NCI-H146 treated with DMSO at 0.1 percent for 48 hours (cell line): Measurements from ENCODE around the gene ADAMTS17.

Experiments
- DNase-seq: peaks from one replicate; lab custom pipeline; 2025; ENCODE audit not compliant: unreplicated experiment; lab: John Stamatoyannopoulos, UW

Gene ADAMTS17

GRCh38 chr15:100114571-100114970 is 227.2 kb downstream of the ADAMTS17 start:
- DNase-seq = no peak

DNA sequence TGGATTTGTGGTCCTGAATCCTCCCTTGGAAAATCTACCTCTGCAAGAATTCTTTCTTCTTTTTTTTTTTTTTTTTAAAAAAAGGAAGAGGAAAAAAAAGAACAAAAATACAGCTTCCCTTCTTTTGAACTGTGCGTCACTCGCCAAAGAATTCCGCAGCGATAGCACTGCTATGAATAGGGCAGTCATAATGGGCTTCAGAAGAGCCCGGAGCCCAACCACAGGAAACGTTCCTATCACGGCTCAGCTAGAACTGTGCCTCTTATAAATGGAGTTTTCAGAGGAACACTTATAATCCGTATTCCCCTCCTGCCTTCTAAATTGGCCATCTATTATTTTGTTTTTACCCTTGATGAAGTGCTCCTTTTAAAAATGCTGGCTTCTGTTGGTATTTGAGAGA is 227.7 kb downstream of the ADAMTS17 start:
- DNase-seq = no peak

DNA sequence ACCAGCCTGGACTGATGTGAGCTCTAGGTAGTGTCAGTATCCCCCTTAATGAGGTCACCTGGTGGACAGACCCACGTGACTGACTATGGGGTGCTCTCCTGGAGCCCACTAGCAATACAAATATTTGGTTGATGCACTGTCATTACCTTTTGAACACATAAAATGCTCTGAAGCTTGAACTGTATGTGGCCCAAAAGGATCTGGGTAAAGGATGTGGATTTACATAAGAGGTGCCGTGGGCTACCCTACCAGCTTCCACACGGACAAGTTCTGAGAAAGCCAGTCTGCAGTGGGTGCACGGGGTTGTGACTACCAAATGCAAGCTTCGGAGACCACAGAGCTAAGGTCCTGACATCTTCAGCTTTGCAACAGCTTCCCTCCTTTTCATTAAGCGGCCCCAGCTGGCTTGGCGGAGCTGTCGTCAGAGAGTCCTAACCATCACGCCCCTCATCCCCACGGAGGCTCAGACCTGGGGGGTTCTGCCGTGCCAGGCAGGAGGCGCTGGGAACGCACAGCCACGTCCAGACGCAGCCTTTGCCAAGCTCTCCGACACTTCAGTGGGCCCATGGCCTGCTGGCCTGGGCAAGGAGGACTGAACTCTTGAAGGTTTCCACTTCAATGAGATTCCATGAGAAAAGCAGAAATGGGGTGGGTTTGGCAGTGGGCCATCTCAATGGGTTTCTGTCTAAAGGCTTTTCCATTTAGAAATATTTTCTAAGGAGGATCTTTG is 228.3 kb downstream of the ADAMTS17 start:
- DNase-seq = no peak

DNA sequence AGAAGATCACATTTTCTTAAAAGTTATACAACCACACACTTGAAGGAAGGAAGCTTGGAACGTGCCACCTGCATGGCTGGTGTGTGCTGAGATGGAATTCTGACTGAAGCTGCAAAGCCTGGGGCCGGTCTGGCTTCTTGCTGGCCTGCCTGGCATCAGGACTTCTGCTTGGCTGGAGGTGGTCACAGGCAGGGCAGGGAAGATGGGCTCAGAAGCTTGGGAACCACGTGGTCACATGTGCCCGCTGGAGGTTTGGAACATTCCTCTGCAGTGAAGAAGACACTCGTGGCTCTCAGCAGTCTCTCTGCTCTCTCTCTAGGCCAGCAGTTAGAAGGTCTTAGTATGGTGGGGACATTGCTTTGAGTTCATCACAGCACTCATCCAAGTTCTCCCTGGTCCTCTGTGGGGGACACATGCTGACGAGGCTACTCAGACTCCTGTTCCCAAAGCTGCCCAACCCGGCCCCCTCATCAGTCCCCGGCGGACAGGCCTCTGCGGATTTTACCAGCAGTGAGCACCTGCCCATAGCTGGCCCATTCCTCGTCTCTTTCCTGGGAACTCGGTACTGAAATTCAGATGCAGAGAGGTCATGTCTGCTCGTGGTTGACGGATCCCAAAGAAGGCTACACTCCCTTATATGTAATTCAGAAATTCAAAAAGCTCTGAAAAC is 229.0 kb downstream of the ADAMTS17 start:
- no peak for DNase-seq

DNA sequence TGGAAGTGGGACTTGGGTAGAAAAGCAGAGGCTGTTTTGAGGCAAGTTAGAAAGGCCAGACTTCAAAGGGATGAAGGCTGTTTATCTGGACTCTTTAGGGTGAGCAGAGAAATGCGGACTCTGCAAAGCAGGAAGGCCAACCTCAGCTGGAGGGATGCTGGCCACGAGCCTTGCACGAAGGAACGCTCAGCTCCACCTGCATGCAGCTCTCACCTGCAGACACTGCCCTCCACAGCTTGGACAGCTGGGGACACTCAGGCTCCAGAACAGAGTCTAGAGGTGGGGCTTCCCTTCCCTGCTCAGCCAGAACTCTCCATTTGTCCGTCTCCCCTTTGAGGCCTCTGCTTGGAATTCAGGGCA is 229.7 kb downstream of the ADAMTS17 start:
- peak; percentile 1 for DNase-seq

DNA sequence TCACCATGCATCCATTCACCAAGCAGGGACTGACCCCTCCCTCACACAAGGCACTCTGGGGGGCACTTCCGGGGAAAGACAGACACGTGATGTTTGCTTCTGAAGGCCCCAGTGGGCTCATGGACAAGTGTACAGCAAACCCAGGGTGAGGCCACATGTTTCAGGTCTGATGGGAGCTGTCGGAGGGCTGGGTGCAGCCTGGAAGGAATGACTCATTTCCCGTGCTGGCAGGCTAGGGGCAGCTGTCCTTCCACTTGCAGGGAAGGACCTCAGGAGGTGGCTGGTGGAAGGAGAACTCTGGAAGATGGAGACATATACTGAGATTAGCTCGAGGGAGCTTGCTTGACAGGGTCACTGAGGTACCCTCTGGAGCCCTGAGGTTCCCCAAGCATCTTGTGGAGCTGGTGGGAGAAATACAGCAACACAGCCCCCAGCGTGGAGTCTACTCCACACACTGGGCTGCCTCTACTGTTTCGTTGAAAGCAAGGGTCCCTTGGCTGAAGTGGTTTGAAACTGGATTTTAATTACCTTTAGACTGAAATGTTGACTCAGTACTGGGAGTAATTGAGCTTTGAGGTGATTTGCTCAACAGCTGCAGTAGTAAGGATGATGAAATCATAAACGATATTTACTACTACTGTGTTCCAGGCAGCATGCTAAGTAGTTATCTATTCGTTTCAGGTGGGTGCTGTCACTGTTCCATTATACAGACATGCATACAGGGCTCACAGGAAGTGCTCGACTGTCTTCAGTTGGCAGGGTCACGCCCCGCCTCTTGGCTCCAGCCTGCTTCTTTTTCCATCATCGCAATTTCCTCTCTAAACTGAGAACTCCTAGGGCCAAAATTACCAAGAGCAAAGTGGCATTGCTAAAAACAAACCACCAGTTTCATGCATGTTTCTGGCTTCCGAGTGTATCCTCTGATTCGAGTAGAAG is 230.4 kb downstream of the ADAMTS17 start:
- peak; percentile 55 for DNase-seq

- DNase-seq = no peak
These were observed 232.2 kb downstream of the ADAMTS17 start for GRCh38 chr15:100109486-100110035.

GRCh38 chr15:100108846-100109245 is 232.9 kb downstream of the ADAMTS17 start:
- no peak for DNase-seq

GRCh38 chr15:100108346-100108745 is 233.4 kb downstream of the ADAMTS17 start:
- no peak for DNase-seq

DNA sequence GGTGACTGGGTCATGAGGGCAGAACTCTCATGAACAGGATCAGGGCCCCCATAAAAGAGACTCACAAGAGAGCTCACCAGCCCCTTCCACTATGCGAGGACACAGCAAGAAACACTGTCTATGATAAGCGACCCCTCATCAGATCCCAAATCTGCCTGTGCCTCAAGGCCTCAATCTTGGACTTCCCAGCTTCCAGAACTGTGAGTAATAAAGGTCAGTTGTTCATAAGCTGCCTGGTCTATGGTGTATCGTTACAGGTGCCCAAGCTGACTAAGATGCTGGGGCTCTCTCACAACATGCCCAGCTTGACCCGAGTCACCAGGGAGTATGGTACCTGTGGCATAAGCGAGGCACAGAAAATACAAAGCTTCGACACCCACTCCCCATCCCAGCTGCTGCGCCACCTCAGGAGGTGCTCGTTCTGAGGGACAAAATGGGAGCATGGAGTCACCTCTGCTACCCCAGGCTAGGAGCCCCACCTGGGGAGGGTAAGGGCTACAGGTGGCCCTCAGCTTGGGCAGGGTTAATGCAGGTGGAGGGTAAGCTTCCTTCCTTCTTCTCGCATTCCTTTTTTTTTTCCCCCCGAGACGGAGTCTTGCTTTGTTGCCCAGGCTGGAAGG is 234.1 kb downstream of the ADAMTS17 start:
- no peak for DNase-seq

DNA sequence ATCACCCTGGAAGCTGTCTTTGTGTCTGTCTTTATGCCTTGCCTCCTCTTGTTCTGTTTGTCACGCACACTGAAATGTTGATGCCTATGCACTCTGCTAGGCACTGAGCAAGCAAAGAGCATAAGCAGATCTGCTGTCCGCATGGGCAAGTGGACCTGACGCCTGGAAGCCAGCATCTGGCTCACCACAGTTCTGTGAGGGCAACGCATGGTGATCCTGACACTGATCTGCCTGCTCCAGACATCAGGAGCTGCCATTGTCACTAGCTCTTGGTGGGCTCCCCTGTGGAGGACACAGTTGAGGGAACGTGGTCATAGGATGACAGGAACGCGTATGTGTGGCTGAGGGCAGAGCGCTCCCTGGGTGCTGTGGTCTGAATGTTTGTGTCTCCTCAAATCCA is 234.6 kb downstream of the ADAMTS17 start:
- no peak for DNase-seq

- no peak for DNase-seq
These were observed 235.0 kb downstream of the ADAMTS17 start for GRCh38 chr15:100106732-100107131.

DNA sequence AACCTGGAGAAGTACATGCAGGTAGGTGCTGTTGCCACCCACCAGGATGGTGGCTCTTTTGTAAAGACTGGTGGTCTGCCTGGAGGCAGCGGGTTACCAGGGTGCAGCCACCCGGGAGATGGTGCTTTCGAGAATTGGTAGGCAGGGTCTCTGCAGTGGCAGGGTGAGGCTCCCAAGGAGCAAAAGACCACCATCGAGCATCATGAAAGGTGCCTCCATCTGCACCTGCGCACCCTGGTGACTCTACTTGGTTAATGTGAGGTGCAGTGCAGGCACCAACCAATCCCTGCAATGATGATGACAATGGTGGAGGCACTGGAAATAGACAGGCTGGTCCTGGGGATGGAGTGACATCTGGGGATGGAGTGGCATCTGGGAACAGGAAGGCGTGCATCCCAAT is 236.7 kb downstream of the ADAMTS17 start:
- DNase-seq = no peak

DNA sequence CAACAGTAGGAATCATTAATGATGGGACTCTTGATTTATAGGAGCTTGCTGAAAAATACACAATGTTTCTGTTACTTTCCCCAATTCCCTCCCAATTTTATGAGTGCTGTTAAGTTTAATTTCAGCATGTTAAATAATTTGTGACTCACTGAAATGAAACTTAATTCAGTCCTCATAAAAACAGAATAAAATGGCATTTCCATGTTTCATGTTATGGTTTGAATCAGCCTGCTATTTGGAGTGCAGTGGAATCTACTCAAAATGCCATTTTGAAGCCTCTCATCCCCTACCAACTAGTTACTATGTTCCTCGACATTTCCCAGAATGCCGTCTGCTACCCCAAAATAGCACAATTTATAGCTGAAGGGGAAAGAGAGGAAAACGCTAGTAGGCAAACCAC is 237.5 kb downstream of the ADAMTS17 start:
- DNase-seq = no peak

DNA sequence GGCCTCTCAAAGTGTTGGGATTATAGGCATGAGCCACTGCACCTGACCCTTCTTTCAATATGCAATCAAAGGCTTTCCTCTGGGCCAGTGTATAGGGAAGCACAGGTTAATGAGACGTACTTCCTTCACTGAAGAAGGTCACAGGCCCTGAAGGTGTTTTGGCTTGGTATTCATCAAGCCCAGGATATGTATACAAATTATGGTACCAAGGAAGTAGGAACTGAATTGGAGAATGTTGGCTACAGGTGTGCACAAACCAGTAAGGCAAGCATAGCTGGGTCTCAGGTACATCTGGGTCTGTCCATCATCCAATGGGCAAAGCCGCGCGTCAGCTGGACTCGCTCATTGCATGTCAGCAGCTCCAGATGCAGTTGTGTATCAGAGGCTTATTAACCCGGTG is 237.9 kb downstream of the ADAMTS17 start:
- DNase-seq = no peak

- no peak for DNase-seq
These were observed 240.2 kb downstream of the ADAMTS17 start for GRCh38 chr15:100101426-100102089.

DNA sequence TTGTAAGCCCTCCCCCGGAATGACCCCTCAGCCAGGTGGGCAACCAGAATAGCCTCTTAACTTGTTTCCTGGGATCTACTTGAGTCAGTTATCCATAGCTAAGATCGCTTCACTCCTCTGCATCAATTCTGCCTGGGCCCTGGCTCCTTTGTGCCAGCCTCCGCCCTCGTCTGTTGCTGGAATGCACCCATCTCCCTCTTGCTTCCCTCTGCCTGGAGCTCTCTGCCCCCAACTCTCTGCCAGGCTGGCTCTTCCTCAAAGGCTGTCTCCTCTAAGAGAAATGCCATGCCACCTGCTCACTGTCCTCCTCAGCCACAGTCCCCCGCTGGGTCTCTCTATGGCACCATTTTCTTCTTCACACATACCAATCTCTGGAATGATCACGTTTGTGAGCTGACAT is 240.8 kb downstream of the ADAMTS17 start:
- DNase-seq = no peak

- DNase-seq = no peak
These were observed 241.8 kb downstream of the ADAMTS17 start for GRCh38 chr15:100099976-100100375.

GRCh38 chr15:100098705-100099104 is 243.1 kb downstream of the ADAMTS17 start:
- no peak for DNase-seq

- no peak for DNase-seq
These were observed 244.2 kb downstream of the ADAMTS17 start for GRCh38 chr15:100097342-100098127.
